Articular chondrocyte of knee joint (primary cell): ENCODE results near the gene ACOT7. TPM values are rescaled to one million over a fixed set of nuclear protein-coding genes. Genes with fewer than 3 reads are reported as not detected.

ENCODE experiments used
- small RNA-seq: library from RNA; depleted of rRNA; stranded (forward); fragments of <200 nt; gene quantifications from one replicate; pipeline ENCODE3, GENCODE V24; 2012
- total RNA-seq: library from RNA; depleted of rRNA; stranded (reverse); fragments of >200 nt; gene quantifications from 2 replicates; pipeline ENCODE4 v1.2.3, GENCODE V29; 2012

Gene ACOT7, protein sequence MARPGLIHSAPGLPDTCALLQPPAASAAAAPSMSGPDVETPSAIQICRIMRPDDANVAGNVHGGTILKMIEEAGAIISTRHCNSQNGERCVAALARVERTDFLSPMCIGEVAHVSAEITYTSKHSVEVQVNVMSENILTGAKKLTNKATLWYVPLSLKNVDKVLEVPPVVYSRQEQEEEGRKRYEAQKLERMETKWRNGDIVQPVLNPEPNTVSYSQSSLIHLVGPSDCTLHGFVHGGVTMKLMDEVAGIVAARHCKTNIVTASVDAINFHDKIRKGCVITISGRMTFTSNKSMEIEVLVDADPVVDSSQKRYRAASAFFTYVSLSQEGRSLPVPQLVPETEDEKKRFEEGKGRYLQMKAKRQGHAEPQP
- 25.9 and 32.6 TPM in 2 replicates for total RNA-seq

GRCh38 chr1:6393400-6394187 is at the start of gene ACOT7:
Gene ACOT7 (minus strand): TSS chr1:6393767. CDS start chr1:6393399, 368 bp downstream.

GRCh38 chr1:6424619-6425593 is 31.3 kb upstream of the ACOT7 start, which contains the start of gene ESPN:
Gene ESPN (plus strand): TSS chr1:6424776. CDS start chr1:6424956, 180 bp downstream.

DNA sequence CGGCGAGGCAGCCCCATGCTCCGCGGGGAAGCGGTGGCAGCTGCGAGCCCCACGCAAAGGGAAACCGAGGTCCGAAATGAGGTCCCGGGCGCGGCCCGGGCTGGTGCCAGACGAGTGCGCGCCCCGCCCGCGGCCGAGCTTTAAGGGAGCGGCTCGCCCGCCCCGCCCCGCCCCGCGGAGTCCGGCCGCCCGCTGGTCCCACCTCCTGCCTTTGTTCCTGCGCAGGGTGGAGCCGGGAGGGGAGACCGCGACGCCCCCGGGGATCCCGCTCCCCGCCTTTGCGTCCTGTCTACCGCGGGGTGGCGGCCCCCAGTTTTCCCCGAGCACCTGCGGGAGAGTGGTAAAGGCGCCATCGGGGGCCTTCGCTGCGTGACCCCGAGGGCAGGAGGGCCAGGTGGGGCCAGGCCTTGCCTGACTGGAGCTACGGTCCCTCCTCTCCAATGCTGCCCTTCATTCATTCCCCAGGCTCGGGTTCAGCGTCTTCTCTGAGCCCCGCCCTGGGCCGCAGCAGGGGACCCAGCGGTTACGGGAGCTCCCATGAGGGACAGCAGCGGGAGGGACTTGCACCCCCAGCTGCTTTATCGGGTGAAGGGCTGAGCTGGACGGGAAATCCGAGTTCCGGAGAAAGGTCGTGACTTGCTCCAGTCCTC is 26.4 kb upstream of the ACOT7 start, which contains the start of gene HES2:
TSS of gene HES2 (minus strand) at position 116 of the 650 bp plus-strand sequence. CDS start at position 17, 99 bp downstream.

DNA sequence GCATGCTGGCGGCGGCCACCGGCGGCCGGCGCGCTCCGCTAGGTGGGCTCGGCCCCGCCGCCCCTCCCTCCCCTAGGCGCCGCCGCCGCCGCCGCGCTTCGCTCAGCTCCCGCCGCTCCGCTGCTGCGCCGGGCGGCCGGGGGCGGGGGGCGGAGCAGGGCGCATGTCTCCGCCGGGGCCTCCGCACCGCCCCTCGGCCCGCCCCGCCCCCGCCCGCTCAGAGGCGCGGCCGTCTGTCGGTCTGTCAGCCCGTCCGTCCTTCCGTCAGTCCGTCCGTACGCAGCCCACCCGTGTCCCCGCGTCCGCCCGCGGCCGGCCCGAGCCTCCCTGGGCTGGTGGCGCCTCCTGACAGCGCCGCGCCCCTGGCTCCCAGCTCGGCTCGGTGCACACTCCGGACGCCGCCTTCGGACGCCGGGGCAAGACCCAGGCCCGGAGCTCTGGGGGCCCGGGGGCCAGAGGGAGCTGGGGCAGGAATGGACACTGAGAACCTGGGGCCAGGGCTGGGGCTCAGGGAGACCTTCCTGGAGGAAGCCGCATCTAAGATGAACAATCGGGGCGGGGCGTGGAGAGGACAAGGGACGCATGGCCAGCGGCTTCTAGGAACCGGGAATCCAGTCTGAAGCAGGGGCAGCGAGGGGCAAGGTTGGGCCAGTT is 132.5 kb downstream of the ACOT7 start, which contains the start of gene GPR153:
TSS of gene GPR153 (minus strand) at position 138 of the 654 bp plus-strand sequence. CDS start 6,193 bp downstream, outside the sequence.

GRCh38 chr1:6243993-6244392 is 149.6 kb downstream of the ACOT7 start, which contains the start of gene HES3:
Gene HES3 (plus strand): TSS chr1:6244179. CDS start chr1:6244366, 187 bp downstream.

Small RNA genes within 50 kb of the gene (small RNA-seq; reads per million reads assigned to genes)
- not detected for gene MIR4252

Other genes with a start within 250 kb of the ACOT7 start
- 0.11 and 0.13 TPM in 2 replicates for gene CHD5, start 213.4 kb downstream of the ACOT7 start, total RNA-seq
- 118 and 161 TPM in 2 replicates for gene RPL22, start 194.2 kb downstream of the ACOT7 start, total RNA-seq
- 10.7 and 12.0 TPM in 2 replicates for gene RNF207, start 187.6 kb downstream of the ACOT7 start, total RNA-seq
- 75.9 and 86.5 TPM in 2 replicates for gene ICMT, start 157.8 kb downstream of the ACOT7 start, total RNA-seq
- not detected in 2 replicates for gene HES3, start 149.6 kb downstream of the ACOT7 start, total RNA-seq
- gene GPR153, start 132.7 kb downstream of the ACOT7 start, total RNA-seq: 5.6 and 8.1 TPM in 2 replicates
- gene HES2, start 26.2 kb upstream of the ACOT7 start, total RNA-seq: under 0.01 TPM in 1 of 2 replicates, not detected in the other
- gene ESPN, start 31.0 kb upstream of the ACOT7 start, total RNA-seq: under 0.01 TPM in 1 of 2 replicates, not detected in the other
- gene TNFRSF25, start 72.4 kb upstream of the ACOT7 start, total RNA-seq: 1.2 and 2.8 TPM in 2 replicates
- 3.9 and 5.0 TPM in 2 replicates for gene PLEKHG5, start 97.9 kb upstream of the ACOT7 start, total RNA-seq
- 36.1 and 38.3 TPM in 2 replicates for gene NOL9, start 160.7 kb upstream of the ACOT7 start, total RNA-seq
- 0.26 and 0.43 TPM in 2 replicates for gene TAS1R1, start 161.5 kb upstream of the ACOT7 start, total RNA-seq
- gene ZBTB48, start 186.2 kb upstream of the ACOT7 start, total RNA-seq: 9.9 and 10.8 TPM in 2 replicates
- 37.1 and 40.0 TPM in 2 replicates for gene KLHL21, start 209.1 kb upstream of the ACOT7 start, total RNA-seq
- gene PHF13, start 220.0 kb upstream of the ACOT7 start, total RNA-seq: 12.8 and 15.9 TPM in 2 replicates
- 14.6 and 14.9 TPM in 2 replicates for gene THAP3, start 231.1 kb upstream of the ACOT7 start, total RNA-seq